Astrocyte of the spinal cord (primary cell): ENCODE data around the gene BPIFA1.

Experiments
- DNase-seq: peaks from one replicate; pipeline ENCODE4 v3.0.0; 2011; ENCODE audit warnings: low read depth, low spot score
- H3K4me3 ChIP-seq: 2 replicates; pipeline ENCODE4 v1.5.1; 2011; ENCODE audit warnings: low read depth, mild to moderate bottlenecking, low read length, moderate library complexity
- CTCF ChIP-seq: IDR thresholded peaks from 2 replicates; pipeline ENCODE4 v1.5.1; 2012; ENCODE audit warnings: low read depth, mild to moderate bottlenecking, low read length, inconsistent platforms
- in situ Hi-C: cut with HindIII; loops from 2 replicates; pipeline ENCODE4 v1.10.0; 2017; ENCODE audit warnings: low sequenced_read_pairs

The BPIFA1 gene

GRCh38 chr20:33278700-33279099 is 42.9 kb downstream of the BPIFA1 start:
- TF ChIP-seq CTCF: no peak
- in situ Hi-C loops: no loop called here
- H3K4me3 ChIP-seq: no peak overlapping the region
- DNase-seq: no peak

- in situ Hi-C loops: no loop called here
- no peak for TF ChIP-seq CTCF
- no peak overlapping the region for H3K4me3 ChIP-seq
- DNase-seq: no peak
Observed at GRCh38 chr20:33279261-33279910, 43.6 kb downstream of the BPIFA1 start.

GRCh38 chr20:33280000-33280680 is 44.3 kb downstream of the BPIFA1 start:
- in situ Hi-C loops: no loop called here
- H3K4me3 ChIP-seq: no peak overlapping the region
- DNase-seq: no peak
- TF ChIP-seq CTCF: no peak

GRCh38 chr20:33280775-33281174 is 45.0 kb downstream of the BPIFA1 start:
- no peak for DNase-seq
- no peak overlapping the region for H3K4me3 ChIP-seq
- TF ChIP-seq CTCF: no peak
- in situ Hi-C loops: no loop called here

GRCh38 chr20:33281550-33282146 is 45.9 kb downstream of the BPIFA1 start:
- in situ Hi-C loops: no loop called here
- TF ChIP-seq CTCF: no peak

GRCh38 chr20:33282196-33282934 is 46.6 kb downstream of the BPIFA1 start:
- no peak for TF ChIP-seq CTCF
- no peak overlapping the region for H3K4me3 ChIP-seq
- no peak for DNase-seq
- in situ Hi-C loops: no loop called here

More at GRCh38 chr20:33281550-33282146, 45.9 kb downstream of the BPIFA1 start:
- DNase-seq: no peak
- no peak overlapping the region for H3K4me3 ChIP-seq
